Lower lobe of right lung (tissue), 2 donors: Measurements from ENCODE around the gene SH3RF3. TPM values are rescaled to one million over a fixed set of nuclear protein-coding genes. Genes with fewer than 3 reads are reported as not detected.
A peak's percentile ranks its signal among the peaks of the same experiment; 100 is the strongest.

Source experiments
- ATAC-seq, 2 donors: fragments of 200-7000 bp; cut with Tn5 transposase; one replicate each; pipeline ENCODE4 v1.9.1; 2020 to 2022; ENCODE audit warnings: mild to moderate bottlenecking in 2 of 2, moderate library complexity in 2 of 2
- DNase-seq: peaks from one replicate; pipeline ENCODE4 v3.0.0-alpha.2; 2020
- H3K27ac ChIP-seq: fragments of 200-600 bp; one replicate; pipeline ENCODE4 v1.8.0; 2022
- H3K27me3 ChIP-seq: fragments of 200-600 bp; one replicate; pipeline ENCODE4 v1.8.0; 2022; ENCODE audit warnings: low read depth
- H3K36me3 ChIP-seq: fragments of 200-600 bp; one replicate; pipeline ENCODE4 v1.8.0; 2022; ENCODE audit warnings: mild to moderate bottlenecking
- H3K4me1 ChIP-seq: fragments of 200-600 bp; one replicate; pipeline ENCODE4 v1.8.0; 2022
- H3K4me3 ChIP-seq: fragments of 200-600 bp; one replicate; pipeline ENCODE4 v1.8.0; 2022; ENCODE audit warnings: mild to moderate bottlenecking
- H3K9me3 ChIP-seq: fragments of 200-600 bp; one replicate; pipeline ENCODE4 v1.8.0; 2022
- intact Hi-C: fragments of 100-400 bp; cut with DNase I; formaldehyde crosslinking; loops from one replicate; pipeline ENCODE4 v1.11.0; 2022
- total RNA-seq: library from RNA; stranded (reverse); fragmentation: NEBNext Ultra II Directional; extraction: Animal tissue kit (Norgen Biotek cat#: 25700); gene quantifications from one replicate; pipeline ENCODE4 v1.2.1, GENCODE V29; 2021
- TF ChIP-seq, protein P1 (sequence below): fragments of 200-600 bp; IDR thresholded peaks from one replicate; pipeline ENCODE4 v1.8.0; 2022; ENCODE audit warnings: antibody characterized with exemption, mild to moderate bottlenecking
- donor health status: DM: no; HTN: yes; CAD: no; lungs with severe emphysema.

The SH3RF3 gene
- total RNA-seq, 1 donor from 2014 or later, result 5.7 TPM

DNA sequence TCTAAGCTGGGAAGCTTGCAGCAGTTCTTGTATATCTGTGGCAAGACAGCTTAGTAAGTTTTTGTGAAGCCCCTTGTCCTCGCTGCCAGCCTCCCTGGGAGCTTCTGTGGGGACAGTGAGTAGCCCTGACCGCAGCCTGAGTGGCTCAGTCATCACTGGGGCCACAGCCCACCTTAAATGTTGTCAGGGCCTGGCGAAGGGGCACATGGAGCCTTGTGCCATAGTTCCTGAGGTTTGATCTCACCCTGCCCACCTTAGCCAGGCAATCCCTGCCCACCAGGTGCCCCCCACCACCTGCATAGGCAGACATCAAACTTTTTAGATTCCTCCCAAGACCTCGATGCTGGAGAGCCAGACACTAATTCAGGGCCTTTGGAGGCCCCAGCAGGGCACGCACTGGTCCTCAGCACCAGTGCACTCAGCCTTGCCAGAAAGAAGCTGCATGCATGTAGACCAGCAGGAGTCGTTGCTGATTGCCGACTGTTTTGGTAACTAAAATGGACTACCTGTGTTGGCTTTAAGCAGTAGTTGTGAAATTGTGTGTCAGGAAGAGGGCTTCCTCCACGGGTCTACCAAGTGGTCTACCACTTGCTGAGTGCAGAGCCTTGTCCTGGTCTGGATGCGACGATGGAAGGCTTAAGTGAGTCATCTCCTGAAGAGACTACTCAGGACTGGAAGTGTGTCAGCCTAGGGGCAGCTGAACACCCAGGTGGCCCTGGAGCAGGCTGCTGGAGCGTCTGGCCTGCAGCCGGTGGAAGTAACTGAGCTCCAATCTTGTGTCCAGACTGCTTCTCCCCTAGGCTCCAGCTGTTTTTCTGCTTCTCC, 251.7 kb downstream of the SH3RF3 start:
- H3K9me3 ChIP-seq, result no peaks in the 10 kb centered on the region
- no peak for DNase-seq
- TF ChIP-seq, protein P1, sequence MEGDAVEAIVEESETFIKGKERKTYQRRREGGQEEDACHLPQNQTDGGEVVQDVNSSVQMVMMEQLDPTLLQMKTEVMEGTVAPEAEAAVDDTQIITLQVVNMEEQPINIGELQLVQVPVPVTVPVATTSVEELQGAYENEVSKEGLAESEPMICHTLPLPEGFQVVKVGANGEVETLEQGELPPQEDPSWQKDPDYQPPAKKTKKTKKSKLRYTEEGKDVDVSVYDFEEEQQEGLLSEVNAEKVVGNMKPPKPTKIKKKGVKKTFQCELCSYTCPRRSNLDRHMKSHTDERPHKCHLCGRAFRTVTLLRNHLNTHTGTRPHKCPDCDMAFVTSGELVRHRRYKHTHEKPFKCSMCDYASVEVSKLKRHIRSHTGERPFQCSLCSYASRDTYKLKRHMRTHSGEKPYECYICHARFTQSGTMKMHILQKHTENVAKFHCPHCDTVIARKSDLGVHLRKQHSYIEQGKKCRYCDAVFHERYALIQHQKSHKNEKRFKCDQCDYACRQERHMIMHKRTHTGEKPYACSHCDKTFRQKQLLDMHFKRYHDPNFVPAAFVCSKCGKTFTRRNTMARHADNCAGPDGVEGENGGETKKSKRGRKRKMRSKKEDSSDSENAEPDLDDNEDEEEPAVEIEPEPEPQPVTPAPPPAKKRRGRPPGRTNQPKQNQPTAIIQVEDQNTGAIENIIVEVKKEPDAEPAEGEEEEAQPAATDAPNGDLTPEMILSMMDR, result no peak

DNA sequence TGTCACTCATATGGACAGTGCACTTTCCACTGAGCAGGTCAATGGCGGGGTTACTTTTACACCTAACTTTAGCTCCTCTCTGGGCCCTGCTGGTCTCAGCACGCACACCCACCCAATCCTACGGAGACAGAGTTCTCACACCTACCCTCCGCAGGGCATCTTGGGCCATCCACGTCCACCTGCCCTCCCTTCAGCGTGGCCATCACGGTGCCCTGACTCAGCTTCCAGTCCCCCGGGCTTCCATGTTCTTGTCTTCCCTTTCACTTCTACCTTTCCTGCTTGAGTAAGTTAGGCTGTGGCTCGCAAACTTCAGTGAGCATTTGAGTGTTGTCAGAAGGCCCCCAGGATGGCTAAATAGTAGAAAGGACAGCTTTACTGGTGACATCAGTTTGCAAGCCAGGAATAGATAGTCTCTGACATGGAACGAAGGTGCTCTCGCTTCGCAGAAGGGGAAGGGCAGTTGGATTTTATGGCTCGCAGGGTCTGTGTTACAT, 252.4 kb downstream of the SH3RF3 start:
- DNase-seq, result no peak

More for the DNA sequence above, 251.7 kb downstream of the SH3RF3 start:
- no peak overlapping the region for H3K27ac ChIP-seq
- no peaks in the 10 kb centered on the region for H3K27me3 ChIP-seq
- H3K4me1 ChIP-seq, result peaks cover 35% of the 10 kb centered on the region
- H3K4me3 ChIP-seq, result no peak overlapping the region
- H3K36me3 ChIP-seq, result no peaks in the 10 kb centered on the region
- intact Hi-C loops, result no loop called here
- ATAC-seq, result no peak

GRCh38 chr2:109382226-109382895, 253.4 kb downstream of the SH3RF3 start:
- H3K9me3 ChIP-seq, result no peaks in the 10 kb centered on the region
- DNase-seq (no peak), ATAC-seq (no peak)
- H3K4me3 ChIP-seq, result no peak overlapping the region
- peak overlapping the region; percentile 8 for H3K27ac ChIP-seq
- peaks cover 34% of the 10 kb centered on the region for H3K4me1 ChIP-seq
- intact Hi-C loops, result no loop called here
- H3K27me3 ChIP-seq, result no peaks in the 10 kb centered on the region
- no peaks in the 10 kb centered on the region for H3K36me3 ChIP-seq
- TF ChIP-seq, protein P1, result no peak

More for the DNA sequence above, 252.4 kb downstream of the SH3RF3 start:
- Histone ChIP-seq H3K4me1 (peaks cover 34% of the 10 kb centered on the region), H3K36me3 (no peaks in the 10 kb centered on the region), H3K27ac (no peak overlapping the region), H3K9me3 (no peaks in the 10 kb centered on the region), H3K4me3 (no peak overlapping the region), H3K27me3 (no peaks in the 10 kb centered on the region)
- TF ChIP-seq, protein P1, result no peak
- no peak for ATAC-seq
- intact Hi-C loops, result no loop called here

- intact Hi-C loops, result no loop called here
- Histone ChIP-seq H3K36me3 (no peaks in the 10 kb centered on the region), H3K27me3 (no peaks in the 10 kb centered on the region), H3K4me1 (peaks cover 34% of the 10 kb centered on the region), H3K4me3 (no peak overlapping the region), H3K9me3 (no peaks in the 10 kb centered on the region), H3K27ac (peak overlapping the region; percentile 8)
- TF ChIP-seq, protein P1, result no peak
- ATAC-seq (peak; percentile 80 to 86), DNase-seq (peak; percentile 73)
These were observed 253.9 kb downstream of the SH3RF3 start for GRCh38 chr2:109382951-109383350.

GRCh38 chr2:109383505-109384307, 254.7 kb downstream of the SH3RF3 start:
- intact Hi-C loops, result no loop called here
- Histone ChIP-seq H3K27ac (peak overlapping the region; percentile 3), H3K27me3 (no peaks in the 10 kb centered on the region), H3K4me3 (no peak overlapping the region), H3K9me3 (no peaks in the 10 kb centered on the region), H3K36me3 (no peaks in the 10 kb centered on the region), H3K4me1 (peaks cover 34% of the 10 kb centered on the region)
- no peak for DNase-seq
- TF ChIP-seq, protein P1, result no peak
- ATAC-seq, result no peak
